ENCODE results near the gene FLNB. TPM values are rescaled to one million over a fixed set of nuclear protein-coding genes. Genes with fewer than 3 reads are reported as not detected.

The FLNB gene
- total and polyA plus RNA-seq, 8 donors, result 85.2 to 152 (median 102) TPM

DNA sequence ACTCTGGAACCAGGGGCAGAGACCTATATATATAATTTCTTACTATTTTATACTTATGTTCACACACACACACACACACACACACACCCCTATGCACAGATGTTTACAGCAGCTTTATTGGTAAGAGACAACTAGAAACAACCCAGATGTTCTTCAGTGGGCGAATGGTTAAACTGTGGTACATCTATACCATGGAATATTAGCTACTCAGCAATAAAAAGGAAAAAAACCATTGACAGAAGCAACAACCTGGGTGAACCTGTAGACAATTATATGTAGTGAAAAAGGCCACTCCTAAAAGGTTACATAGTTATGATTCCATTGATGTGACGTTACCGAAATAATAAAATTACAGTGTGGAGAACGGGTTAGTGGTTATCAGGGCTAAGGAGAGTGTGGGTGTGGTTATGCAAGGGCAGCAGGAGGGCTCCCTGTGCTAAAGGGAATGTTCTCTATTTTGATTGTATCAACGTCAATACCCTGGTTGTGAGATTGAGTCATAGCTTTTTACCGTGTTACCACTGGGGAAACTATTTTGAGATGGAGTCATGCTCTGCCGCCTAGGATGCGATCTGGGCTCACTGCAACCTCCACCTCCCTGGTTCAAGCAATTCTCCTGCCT lies 85.5 kb downstream of the FLNB start:
- WGBS, 2 donors, result 89 to 90% methylated on average over 8 of the region's 8 CpGs
- intact Hi-C loops (cut with DNase I), result no loop called here
- no peak for TF ChIP-seq CTCF (IDR thresholded peaks at IDR 0.05)
- H3K4me1 ChIP-seq, result no peaks in the 10 kb centered on the region
- no peak for DNase-seq
- no peaks in the 10 kb centered on the region for H3K9me3 ChIP-seq
- H3K27me3 ChIP-seq, result no peaks in the 10 kb centered on the region
- no peak for ATAC-seq
- peaks cover 3 to 33% (median 3%) of the 10 kb centered on the region in 3 donors for H3K36me3 ChIP-seq
- no peak overlapping the region for H3K27ac ChIP-seq
- FAIRE-seq, result no peak
- H3K4me3 ChIP-seq, result no peak overlapping the region

- no peaks in the 10 kb centered on the region for H3K4me1 ChIP-seq
- no peaks in the 10 kb centered on the region for H3K9me3 ChIP-seq
- 86 to 96% methylated on average over 8 of the region's 8 CpGs for WGBS, 2 donors
- no peaks in the 10 kb centered on the region for H3K27me3 ChIP-seq
- H3K36me3 ChIP-seq, result peaks cover 3 to 42% (median 13%) of the 10 kb centered on the region in 3 donors
- FAIRE-seq (no peak), DNase-seq (no peak), ATAC-seq (no peak)
- no peak overlapping the region for H3K27ac ChIP-seq
- intact Hi-C loops (cut with DNase I), result no loop called here
- no peak for TF ChIP-seq CTCF (IDR thresholded peaks at IDR 0.05)
- H3K4me3 ChIP-seq, result no peak overlapping the region
These were observed 86.4 kb downstream of the FLNB start for GRCh38 chr3:58094657-58095056.

DNA sequence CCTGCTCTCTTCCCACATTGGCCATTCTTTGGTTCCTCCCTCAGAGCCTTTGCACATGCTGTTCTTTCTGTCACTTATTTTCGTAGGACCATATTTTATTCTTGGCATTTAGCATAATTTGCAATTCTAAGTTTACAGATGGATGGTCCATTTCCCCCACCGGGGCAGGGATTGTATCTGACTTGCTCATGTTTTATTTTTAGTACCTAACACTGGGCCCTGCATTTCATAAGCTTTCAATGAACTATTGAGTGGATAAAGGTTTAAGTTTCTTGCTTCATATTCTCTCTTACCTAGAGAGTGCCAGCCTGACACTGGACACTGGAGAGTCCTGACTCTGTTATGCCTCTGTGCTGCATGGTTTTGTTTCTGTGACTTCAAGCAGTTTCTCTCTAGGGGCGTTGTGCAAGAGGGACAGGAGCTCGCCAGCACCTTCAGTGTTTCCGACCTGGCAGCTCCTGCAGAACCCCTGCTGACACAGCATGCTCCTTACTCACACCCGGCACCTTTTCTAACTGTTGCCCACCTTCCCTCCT lies 87.4 kb downstream of the FLNB start:
- Histone ChIP-seq H3K4me1 (no peaks in the 10 kb centered on the region), H3K27ac (no peak overlapping the region), H3K27me3 (no peaks in the 10 kb centered on the region), H3K4me3 (no peak overlapping the region), H3K36me3 (peaks cover 3 to 47% (median 15%) of the 10 kb centered on the region in 3 donors), H3K9me3 (no peaks in the 10 kb centered on the region)
- intact Hi-C loops (cut with DNase I), result no loop called here
- ATAC-seq, result no peak
- no peak for FAIRE-seq
- 81 to 87% methylated on average over 6 of the region's 6 CpGs for WGBS, 2 donors
- no peak for DNase-seq
- TF ChIP-seq CTCF (IDR thresholded peaks at IDR 0.05), result no peak

DNA sequence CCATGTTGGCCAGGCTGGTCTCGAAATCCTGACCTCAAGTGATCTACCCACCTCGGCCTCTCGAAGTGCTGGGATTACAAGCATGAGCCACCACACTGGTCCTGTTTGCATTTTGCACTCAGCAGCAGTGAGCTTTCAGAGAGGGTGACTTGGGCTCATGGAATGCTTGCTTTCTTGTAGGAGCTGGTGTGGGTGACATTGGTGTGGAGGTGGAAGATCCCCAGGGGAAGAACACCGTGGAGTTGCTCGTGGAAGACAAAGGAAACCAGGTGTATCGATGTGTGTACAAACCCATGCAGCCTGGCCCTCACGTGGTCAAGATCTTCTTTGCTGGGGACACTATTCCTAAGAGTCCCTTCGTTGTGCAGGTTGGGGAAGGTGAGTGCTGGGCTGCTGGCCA lies 90.3 kb downstream of the FLNB start:
- WGBS, 2 donors, result 91 to 92% methylated on average over 8 of the region's 8 CpGs
- H3K4me3 ChIP-seq, result no peak overlapping the region
- no peak overlapping the region for H3K27ac ChIP-seq
- H3K9me3 ChIP-seq, result no peaks in the 10 kb centered on the region
- no peak for FAIRE-seq
- no peak for DNase-seq
- no peak for TF ChIP-seq CTCF (IDR thresholded peaks at IDR 0.05)
- ATAC-seq, result no peak
- H3K27me3 ChIP-seq, result no peaks in the 10 kb centered on the region
- peaks cover 23 to 25% (median 24%) of the 10 kb centered on the region in 3 donors for H3K4me1 ChIP-seq
- intact Hi-C loops (cut with DNase I), result no loop called here
- peaks cover 3 to 47% (median 15%) of the 10 kb centered on the region in 3 donors for H3K36me3 ChIP-seq

DNA sequence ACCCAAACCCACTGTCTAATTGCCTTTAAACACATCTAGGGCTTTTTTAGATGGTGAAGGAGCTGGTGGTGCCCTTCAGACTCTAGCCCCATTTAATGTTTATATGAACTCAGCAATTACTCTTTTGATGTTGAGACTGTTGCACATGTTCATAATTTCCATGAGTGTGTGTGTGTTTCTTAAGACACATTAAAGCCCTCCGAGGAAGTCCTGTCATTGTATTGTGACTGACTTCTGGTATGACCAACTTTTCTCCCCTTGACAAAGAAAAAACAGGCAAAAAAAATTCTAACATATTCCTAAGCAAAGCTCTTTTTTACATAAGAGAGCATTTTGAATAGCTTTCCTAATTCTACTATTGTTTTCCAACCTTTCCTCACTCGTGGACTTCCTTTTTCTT lies 91.6 kb downstream of the FLNB start:
- Histone ChIP-seq H3K9me3 (no peaks in the 10 kb centered on the region), H3K4me3 (no peak overlapping the region), H3K27me3 (no peaks in the 10 kb centered on the region), H3K27ac (no peak overlapping the region), H3K4me1 (peaks cover 35 to 38% (median 36%) of the 10 kb centered on the region in 3 donors), H3K36me3 (peaks cover 3 to 46% (median 15%) of the 10 kb centered on the region in 3 donors)
- DNase-seq (no peak), ATAC-seq (no peak), FAIRE-seq (no peak)
- WGBS, 2 donors, result 87 to 93% methylated on average over 2 of the region's 2 CpGs
- no peak for TF ChIP-seq CTCF (IDR thresholded peaks at IDR 0.05)
- intact Hi-C loops (cut with DNase I), result no loop called here

All from pancreas (tissue), 10 donors.